ENCODE data around the gene DLGAP4.

Gene DLGAP4

GRCh38 chr20:36434383-36434782 is 128.2 kb downstream of the DLGAP4 start:
- Histone ChIP-seq H3K9me3 (replicated peaks; ENCODE audit: insufficient read depth, low read length) (no peaks in the 10 kb centered on the region), H4K20me1 (ENCODE audit: insufficient read depth, low read length) (no peaks in the 10 kb centered on the region), H3K4me2 (ENCODE audit: low read depth, low read length) (no peak overlapping the region), H2AFZ (ENCODE audit: low read length) (no peak overlapping the region), H3K9ac (ENCODE audit: low read length) (no peak overlapping the region), H3K4me3 (ENCODE audit: low read length) (no peak overlapping the region), H3K36me3 (replicated peaks; ENCODE audit: insufficient read depth, low read length) (no peaks in the 10 kb centered on the region), H3F3A (ENCODE audit: insufficient read depth, low read length) (no peaks in the 10 kb centered on the region), H3K27ac (ENCODE audit: low read length) (no peak overlapping the region), H3K9me2 (replicated peaks; ENCODE audit: insufficient read depth, low read length) (no peaks in the 10 kb centered on the region), H3K4me1 (ENCODE audit: low read length) (peaks cover 3% of the 10 kb centered on the region), H3K27me3 (replicated peaks; ENCODE audit: insufficient read depth, low read length) (no peaks in the 10 kb centered on the region), H3K79me2 (ENCODE audit: low read length) (no peaks in the 10 kb centered on the region)
- TF ChIP-seq EZH2phosphoT487 (IDR thresholded peaks at IDR 0.05; ENCODE audit: low read length) (no peak), CTCF (IDR thresholded peaks at IDR 0.05; ENCODE audit: low read length) (no peak), EZH2 (optimal IDR thresholded peaks at IDR 0.05; ENCODE audit: low read depth, low read length) (no peak)
- no peak for DNase-seq

- H3K9me3 ChIP-seq (replicated peaks; ENCODE audit: insufficient read depth, low read length), result no peaks in the 10 kb centered on the region
- no peak for DNase-seq
- H3K4me2 ChIP-seq (ENCODE audit: low read depth, low read length), result no peak overlapping the region
- H3K9me2 ChIP-seq (replicated peaks; ENCODE audit: insufficient read depth, low read length), result no peaks in the 10 kb centered on the region
- H3K9ac ChIP-seq (ENCODE audit: low read length), result no peak overlapping the region
- H2AFZ ChIP-seq (ENCODE audit: low read length), result no peak overlapping the region
- TF ChIP-seq CTCF (IDR thresholded peaks at IDR 0.05; ENCODE audit: low read length), result no peak
- no peak for TF ChIP-seq EZH2phosphoT487 (IDR thresholded peaks at IDR 0.05; ENCODE audit: low read length)
- no peak for TF ChIP-seq EZH2 (optimal IDR thresholded peaks at IDR 0.05; ENCODE audit: low read depth, low read length)
- no peaks in the 10 kb centered on the region for H3K27me3 ChIP-seq (replicated peaks; ENCODE audit: insufficient read depth, low read length)
- no peaks in the 10 kb centered on the region for H3F3A ChIP-seq (ENCODE audit: insufficient read depth, low read length)
- H3K79me2 ChIP-seq (ENCODE audit: low read length), result no peaks in the 10 kb centered on the region
- no peaks in the 10 kb centered on the region for H3K36me3 ChIP-seq (replicated peaks; ENCODE audit: insufficient read depth, low read length)
- H3K4me3 ChIP-seq (ENCODE audit: low read length), result no peak overlapping the region
- H3K4me1 ChIP-seq (ENCODE audit: low read length), result peaks cover 3% of the 10 kb centered on the region
- no peaks in the 10 kb centered on the region for H4K20me1 ChIP-seq (ENCODE audit: insufficient read depth, low read length)
- H3K27ac ChIP-seq (ENCODE audit: low read length), result no peak overlapping the region
These were observed 129.0 kb downstream of the DLGAP4 start for GRCh38 chr20:36435124-36435523.

- H3K9me3 ChIP-seq (replicated peaks; ENCODE audit: insufficient read depth, low read length), result no peaks in the 10 kb centered on the region
- H3K27me3 ChIP-seq (replicated peaks; ENCODE audit: insufficient read depth, low read length), result no peaks in the 10 kb centered on the region
- H3K9ac ChIP-seq (ENCODE audit: low read length), result no peak overlapping the region
- no peak for DNase-seq
- H3K79me2 ChIP-seq (ENCODE audit: low read length), result no peaks in the 10 kb centered on the region
- H3K4me2 ChIP-seq (ENCODE audit: low read depth, low read length), result no peak overlapping the region
- no peak overlapping the region for H3K4me3 ChIP-seq (ENCODE audit: low read length)
- no peak for TF ChIP-seq EZH2phosphoT487 (IDR thresholded peaks at IDR 0.05; ENCODE audit: low read length)
- TF ChIP-seq EZH2 (optimal IDR thresholded peaks at IDR 0.05; ENCODE audit: low read depth, low read length), result no peak
- TF ChIP-seq CTCF (IDR thresholded peaks at IDR 0.05; ENCODE audit: low read length), result no peak
- H3K9me2 ChIP-seq (replicated peaks; ENCODE audit: insufficient read depth, low read length), result no peaks in the 10 kb centered on the region
- no peak overlapping the region for H3K27ac ChIP-seq (ENCODE audit: low read length)
- peaks cover 3% of the 10 kb centered on the region for H3K4me1 ChIP-seq (ENCODE audit: low read length)
- H3K36me3 ChIP-seq (replicated peaks; ENCODE audit: insufficient read depth, low read length), result no peaks in the 10 kb centered on the region
- H3F3A ChIP-seq (ENCODE audit: insufficient read depth, low read length), result no peaks in the 10 kb centered on the region
- no peak overlapping the region for H2AFZ ChIP-seq (ENCODE audit: low read length)
- no peaks in the 10 kb centered on the region for H4K20me1 ChIP-seq (ENCODE audit: insufficient read depth, low read length)
These were observed 129.7 kb downstream of the DLGAP4 start for GRCh38 chr20:36435592-36436541.
